K562 (cell line): ENCODE measurements around the gene CCNI. TPM values are rescaled to one million over a fixed set of nuclear protein-coding genes. Genes with fewer than 3 reads are reported as not detected.

ENCODE experiments used
- ATAC-seq: fragments of 200-7000 bp; cut with Tn5 transposase; 3 replicates; pipeline ENCODE4 v1.9.1; 2020; ENCODE audit warnings: moderate library complexity
- BruUV-seq: library from RNA; stranded (reverse); fragments of 400-500 nt; replicated peaks from 2 replicates; lab custom pipeline; 2021; lab: Mats Ljungman, UMichigan
- CTCF ChIA-PET: fragments of 300-600 bp; formaldehyde crosslinking; extraction: SDS; loops from one replicate; lab custom pipeline; 2021; ENCODE audit warnings: low intra/inter-chr PET ratio; lab: Yijun Ruan, JAX
- POLR2A ChIA-PET: fragments of 300-600, 350-650 bp; sonication (Branson Sonifier 250); formaldehyde crosslinking; extraction: SDS; loops from one replicate; lab custom pipeline; 2021; ENCODE audit warnings: antibody characterized with exemption, inconsistent platforms; lab: Yijun Ruan, JAX
- DNase-seq, 4 experiments: peaks; one replicate each; pipeline versions ENCODE4 v3.0.0 to v3.0.0-alpha.2; 2011 to 2018; ENCODE audit warnings: low spot score in 3 of 4, mixed read lengths in 3 of 4; ENCODE audit errors: extremely low read depth in 1 of 4
- FAIRE-seq: peaks from 2 replicates; lab custom pipeline; 2011; peaks lifted over from hg19 to GRCh38; lab: Jason Lieb, UNC
- H2AFZ ChIP-seq: 2 replicates; pipeline ENCODE4 v1.6.0; 2011; ENCODE audit warnings: low read depth, low read length, control low read depth, inconsistent platforms
- H3K27ac ChIP-seq: fragments of 200-600 bp; 3 replicates; pipeline ENCODE4 v1.8.0; 2011; ENCODE audit warnings: low read depth, mild to moderate bottlenecking, control low read depth, inconsistent platforms, low read length, moderate library complexity, mixed read lengths; ENCODE audit errors: extremely low read depth
- H3K27me3 ChIP-seq, 2 experiments: fragments of 300-600 bp in 1 of 2; 2 replicates in 1 of 2; 3 replicates in 1 of 2; pipeline versions ENCODE4 v1.6.0 to v1.8.0; 2011; ENCODE audit warnings: inconsistent platforms in 2 of 2, low read length in 2 of 2, mild to moderate bottlenecking in 1 of 2, mixed read lengths in 1 of 2, moderate library complexity in 1 of 2; ENCODE audit not compliant: control insufficient read depth in 2 of 2, insufficient read depth in 2 of 2
- H3K36me3 ChIP-seq: fragments of 300-600 bp; 3 replicates; pipeline ENCODE4 v1.8.0; 2011; ENCODE audit warnings: mild to moderate bottlenecking, low read length, inconsistent platforms; ENCODE audit not compliant: control insufficient read depth, insufficient read depth
- H3K4me1 ChIP-seq, 2 experiments: fragments of 200-600 bp in 1 of 2; replicated peaks in 1 of 2; 2 replicates in 1 of 2; 3 replicates in 1 of 2; pipeline versions ENCODE4 v1.5.1 to v1.8.0; 2011; ENCODE audit warnings: inconsistent platforms in 2 of 2, low read length in 2 of 2, mild to moderate bottlenecking in 1 of 2, mixed read lengths in 1 of 2, moderate library complexity in 1 of 2; ENCODE audit not compliant: control insufficient read depth in 2 of 2, insufficient read depth in 2 of 2
- H3K4me2 ChIP-seq: 2 replicates; pipeline ENCODE4 v1.6.1; 2011; ENCODE audit warnings: low read length, control low read depth, inconsistent platforms, mixed read lengths; ENCODE audit not compliant: insufficient read depth
- H3K4me3 ChIP-seq: fragments of 200-600 bp; sonication (generic), shearing (Covaris generic); 2 replicates; pipeline ENCODE4 v1.5.1; 2016; ENCODE audit warnings: control low read depth, inconsistent platforms
- H3K79me2 ChIP-seq: fragments of 200-600 bp; 3 replicates; pipeline ENCODE4 v1.8.0; 2011; ENCODE audit warnings: low read length, inconsistent platforms; ENCODE audit not compliant: control insufficient read depth, insufficient read depth
- H3K9ac ChIP-seq, 2 experiments: 2 replicates each; pipeline versions ENCODE4 v1.6.0 to v1.6.1; 2011; ENCODE audit warnings: low read depth in 2 of 2, low read length in 2 of 2, control low read depth in 1 of 2, inconsistent platforms in 1 of 2, mild to moderate bottlenecking in 1 of 2, mixed read lengths in 1 of 2; ENCODE audit not compliant: insufficient read depth in 1 of 2
- H3K9me1 ChIP-seq: one replicate; pipeline ENCODE4 v1.6.0; 2011; ENCODE audit warnings: inconsistent platforms, mild to moderate bottlenecking, low read length, moderate library complexity; ENCODE audit not compliant: control insufficient read depth, insufficient read depth
- H3K9me3 ChIP-seq: replicated peaks from 2 replicates; pipeline ENCODE4 v1.5.1; 2011; ENCODE audit warnings: low read depth, low read length, inconsistent platforms; ENCODE audit not compliant: control insufficient read depth, insufficient read depth
- H4K20me1 ChIP-seq: replicated peaks from 2 replicates; pipeline ENCODE4 v1.6.1; 2011; ENCODE audit warnings: low read length, inconsistent platforms, mixed read lengths; ENCODE audit not compliant: control insufficient read depth, insufficient read depth
- ELF1 ChIP-seq: fragments of 200-800 bp; sonication (Bioruptor generic); IDR thresholded peaks from 2 replicates; pipeline ENCODE4 v1.6.1; 2016; ENCODE audit warnings: missing genetic modification characterization, missing compliant biosample characterization
- HDAC6 ChIP-seq: IDR thresholded peaks from 2 replicates; pipeline ENCODE4 v1.6.1; 2012; ENCODE audit warnings: low read depth, mild to moderate bottlenecking, control low read depth, inconsistent platforms, low read length, moderate library complexity
- HNRNPK ChIP-seq: fragments of 200-400 bp; formaldehyde crosslinking; IDR thresholded peaks from one replicate; pipeline ENCODE4 v1.6.1; 2018; ENCODE audit warnings: mild to moderate bottlenecking, low read depth, low read length; ENCODE audit not compliant: poor library complexity, severe bottlenecking
- HNRNPL ChIP-seq: fragments of 200-400 bp; formaldehyde crosslinking; IDR thresholded peaks from 2 replicates; pipeline ENCODE4 v1.6.1; 2017; ENCODE audit warnings: low read depth, mild to moderate bottlenecking, low read length
- KDM5B ChIP-seq: fragments of 200-600 bp; sonication (generic); IDR thresholded peaks from 2 replicates; pipeline ENCODE4 v1.6.1; 2012; ENCODE audit warnings: low read depth, mild to moderate bottlenecking, moderate library complexity, low read length, control low read depth, inconsistent platforms; ENCODE audit not compliant: insufficient replicate concordance
- TAF7 ChIP-seq: fragments of 450-650 bp; IDR thresholded peaks from 2 replicates; pipeline ENCODE4 v1.6.1; 2016; ENCODE audit warnings: missing genetic modification characterization, missing compliant biosample characterization
- TGIF2 ChIP-seq: sonication (generic); formaldehyde crosslinking; IDR thresholded peaks from 2 replicates; pipeline ENCODE4 v1.8.1; 2022; ENCODE audit warnings: mild to moderate bottlenecking, missing genetic modification reagents, moderate library complexity
- TSHZ1 ChIP-seq: fragments of 250-450 bp; sonication (Bioruptor Pico); IDR thresholded peaks from 2 replicates; pipeline ENCODE4 v1.4.0; 2020; ENCODE audit warnings: mild to moderate bottlenecking, moderate library complexity
- ZNF197 ChIP-seq: fragments of 200-800 bp; sonication (Bioruptor generic); IDR thresholded peaks from 2 replicates; pipeline ENCODE4 v1.6.1; 2016; ENCODE audit warnings: low read depth, missing genetic modification characterization, missing compliant biosample characterization
- ZNF318 ChIP-seq, 2 experiments: fragments of 450-650 bp; IDR thresholded peaks; 2 replicates each; pipeline ENCODE4 v1.6.1; 2016; ENCODE audit warnings: mild to moderate bottlenecking in 2 of 2, borderline replicate concordance in 1 of 2, low read depth in 1 of 2, moderate library complexity in 1 of 2
- ZNF766 ChIP-seq: fragments of 200-800 bp; sonication (Bioruptor generic); conservative IDR thresholded peaks from 2 replicates; pipeline ENCODE4 v1.6.1; 2016; ENCODE audit warnings: missing genetic modification characterization, missing compliant biosample characterization
- WGBS: fragments of 100-300 bp; shearing (Covaris generic); methylation state at CpG from one replicate; pipeline ENCODE4 v1.1.6; 2016; ENCODE audit warnings: low coverage, mixed read lengths; ENCODE audit not compliant: insufficient coverage; ENCODE audit errors: missing lambda C conversion rate; 5-methylcytosine and 5-hydroxymethylcytosine counted together
- in situ Hi-C: fragments of 300-500 bp; cut with MboI; formaldehyde crosslinking; loops from 4 replicates; pipeline ENCODE4 v1.15.0; 2018; ENCODE audit warnings: inconsistent platforms, mixed read lengths
- intact Hi-C: fragments of 100-400 bp; cut with micrococcal nuclease; formaldehyde crosslinking; loops from 2 replicates; pipeline ENCODE4 v1.14.2; 2022
- polyA plus RNA-seq, 8 experiments: library from polyadenylated mRNA; depleted of rRNA in 4 of 8; stranded (reverse) in 5 of 8; unstranded in 3 of 8; fragments of >200 nt; fragmentation: Nextera tagmentation in 2 of 8; fragmentation: Illumina TruSeq in 1 of 8; extraction: Ambion mirVana in 2 of 8; extraction: Trizol in 1 of 8; gene quantifications; 2 replicates each; pipeline versions ENCODE4 v1.2.1 to v1.2.3, GENCODE V29; 2011 to 2014; ENCODE audit warnings: inconsistent platforms in 1 of 8, missing spikeins in 1 of 8
- total RNA-seq, 7 experiments: library from RNA; depleted of rRNA in 6 of 7; stranded (reverse); fragments of >200 nt in 6 of 7; fragmentation: Illumina TruSeq in 2 of 7; extraction: Trizol in 2 of 7; gene quantifications; 2 replicates each; pipeline versions ENCODE4 v1.2.1 to v1.2.3, GENCODE V29; 2011 to 2021; ENCODE audit warnings: low replicate concordance in 1 of 7

CCNI gene
- total and polyA plus RNA-seq, 9 of the 15 experiments (the other 6 are each of a cell fraction or from before 2014, with no cell fraction given) = 43.3 to 159 (median 98.5) TPM

- ChIA-PET CTCF (no interaction called here), POLR2A (interaction anchor here (0.6 to 1.7 kb wide), 2 partner anchors 11 to 44 kb away, joined by 4 to 6 read pairs; no protein-coding TSS in a partner anchor)
- H3K4me2 ChIP-seq = no peak overlapping the region
- ATAC-seq = no peak
- H2AFZ ChIP-seq = no peak overlapping the region
- no peak for DNase-seq
- WGBS = 100% methylated on average over 1 of the region's 1 CpG
- no peaks in the 10 kb centered on the region for H4K20me1 ChIP-seq
- no peaks in the 10 kb centered on the region for H3K9me1 ChIP-seq
- H3K36me3 ChIP-seq = peaks cover 60% of the 10 kb centered on the region
- no peaks in the 10 kb centered on the region for H3K4me1 ChIP-seq
- no TSS peak for BruUV-seq
- in situ Hi-C loops = no loop called here
- intact Hi-C loops = no loop called here
- FAIRE-seq = no peak
- no peaks in the 10 kb centered on the region for H3K9me3 ChIP-seq
- H3K27me3 ChIP-seq = no peaks in the 10 kb centered on the region
- H3K4me3 ChIP-seq = no peak overlapping the region
- H3K27ac ChIP-seq = no peak overlapping the region
- H3K9ac ChIP-seq = no peak overlapping the region
- no peaks in the 10 kb centered on the region for H3K79me2 ChIP-seq
- TF ChIP-seq ZNF766 (CRISPR knock-in tag) = no peak
- no peak for TF ChIP-seq KDM5B
- no peak for TF ChIP-seq HDAC6
- no peak for TF ChIP-seq HNRNPL
- TF ChIP-seq ELF1 (tag) = no peak
- no peak for TF ChIP-seq TSHZ1
- no peak for TF ChIP-seq HNRNPK
- TF ChIP-seq TGIF2 (CRISPR knock-in tag) = no peak
- TF ChIP-seq ZNF318 (IDR thresholded peaks at IDR 0.05; ENCODE audit: borderline replicate concordance in 1 of 2, low read depth in 1 of 2) = no peak
- no peak for TF ChIP-seq TAF7
- no peak for TF ChIP-seq ZNF197 (CRISPR knock-in tag)
Observed at GRCh38 chr4:77035153-77035552, 40.6 kb downstream of the CCNI start.
